Mucosa of rectum (tissue), 2 donors: Measurements from ENCODE around the gene DUSP28.

ENCODE experiments used
- H3K27ac ChIP-seq, 2 donors: one replicate each; pipeline ENCODE4 v1.7.0; 2013; ENCODE audit warnings: inconsistent platforms in 2 of 2, low read depth in 2 of 2, low read length in 2 of 2
- H3K27me3 ChIP-seq, 2 donors: one replicate each; pipeline ENCODE4 v1.7.0; 2013; ENCODE audit warnings: low read length in 2 of 2; ENCODE audit not compliant: control insufficient read depth in 2 of 2, insufficient read depth in 2 of 2
- H3K36me3 ChIP-seq, 2 donors: one replicate each; pipeline ENCODE4 v1.7.0; 2013; ENCODE audit warnings: low read length in 2 of 2; ENCODE audit not compliant: control insufficient read depth in 2 of 2, insufficient read depth in 2 of 2
- H3K4me1 ChIP-seq, 2 donors: one replicate each; pipeline ENCODE4 v1.7.0; 2013; ENCODE audit warnings: low read length in 2 of 2, mild to moderate bottlenecking in 1 of 2; ENCODE audit not compliant: control insufficient read depth in 2 of 2, insufficient read depth in 2 of 2
- H3K4me3 ChIP-seq, 2 donors: one replicate each; pipeline ENCODE4 v1.7.0; 2013; ENCODE audit warnings: low read length in 2 of 2
- H3K9ac ChIP-seq, 2 donors: one replicate each; pipeline ENCODE4 v1.7.0; 2013; ENCODE audit warnings: low read length in 2 of 2, low read depth in 1 of 2, mild to moderate bottlenecking in 1 of 2
- H3K9me3 ChIP-seq, 2 donors: one replicate each; pipeline ENCODE4 v1.7.0; 2013; ENCODE audit warnings: low read length in 2 of 2; ENCODE audit not compliant: control insufficient read depth in 2 of 2
- donor health status: healthy.
- donor health status: Normal muscosa, but diverticular disease.

Gene DUSP28

DNA sequence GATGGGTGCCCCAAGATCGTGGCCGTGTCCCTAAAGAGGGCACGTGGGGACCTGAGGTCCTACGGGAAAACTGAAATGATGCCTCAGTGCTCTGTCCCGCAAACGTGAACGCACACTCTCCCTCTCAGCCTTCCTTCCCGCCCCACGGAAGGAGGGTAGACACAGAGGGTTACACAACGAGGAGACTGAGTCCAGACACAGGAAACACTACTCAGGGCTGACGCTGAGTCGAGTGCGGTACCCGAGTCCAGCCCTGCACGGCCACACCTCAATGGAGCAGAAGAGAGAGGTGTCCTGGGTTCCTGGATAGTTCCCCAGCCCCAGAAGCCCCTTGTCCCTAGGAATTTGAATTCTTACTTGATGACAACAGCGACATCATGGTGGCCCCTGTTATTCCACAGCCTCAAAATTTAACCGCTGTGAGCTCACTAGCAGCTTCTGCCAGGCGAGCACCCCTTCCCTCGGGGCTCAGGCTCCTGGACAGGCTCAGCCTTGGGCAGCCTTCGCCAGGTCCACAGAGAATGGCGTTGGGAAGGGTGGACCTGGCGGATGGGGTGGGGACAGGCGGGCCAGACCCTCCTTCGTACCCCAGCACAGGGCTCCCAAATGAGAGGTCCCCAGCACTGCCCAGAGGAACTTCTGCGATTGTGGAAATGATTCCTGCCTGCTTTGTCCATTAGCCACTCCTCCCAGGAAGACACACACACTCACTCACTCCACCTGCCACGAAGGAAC is 7.1 kb downstream of the DUSP28 start:
- H3K4me1 ChIP-seq: peaks cover 55 to 63% of the 10 kb centered on the region in 2 donors
- H3K36me3 ChIP-seq: peaks cover 0 to 2% of the 10 kb centered on the region in 2 donors
- no peaks in the 10 kb centered on the region for H3K27me3 ChIP-seq
- H3K9me3 ChIP-seq: no peaks in the 10 kb centered on the region
- H3K4me3 ChIP-seq: peak overlapping the region; percentile 66 to 80
- peak overlapping the region; percentile 81 to 88 for H3K9ac ChIP-seq
- peak overlapping the region; percentile 99 for H3K27ac ChIP-seq

DNA sequence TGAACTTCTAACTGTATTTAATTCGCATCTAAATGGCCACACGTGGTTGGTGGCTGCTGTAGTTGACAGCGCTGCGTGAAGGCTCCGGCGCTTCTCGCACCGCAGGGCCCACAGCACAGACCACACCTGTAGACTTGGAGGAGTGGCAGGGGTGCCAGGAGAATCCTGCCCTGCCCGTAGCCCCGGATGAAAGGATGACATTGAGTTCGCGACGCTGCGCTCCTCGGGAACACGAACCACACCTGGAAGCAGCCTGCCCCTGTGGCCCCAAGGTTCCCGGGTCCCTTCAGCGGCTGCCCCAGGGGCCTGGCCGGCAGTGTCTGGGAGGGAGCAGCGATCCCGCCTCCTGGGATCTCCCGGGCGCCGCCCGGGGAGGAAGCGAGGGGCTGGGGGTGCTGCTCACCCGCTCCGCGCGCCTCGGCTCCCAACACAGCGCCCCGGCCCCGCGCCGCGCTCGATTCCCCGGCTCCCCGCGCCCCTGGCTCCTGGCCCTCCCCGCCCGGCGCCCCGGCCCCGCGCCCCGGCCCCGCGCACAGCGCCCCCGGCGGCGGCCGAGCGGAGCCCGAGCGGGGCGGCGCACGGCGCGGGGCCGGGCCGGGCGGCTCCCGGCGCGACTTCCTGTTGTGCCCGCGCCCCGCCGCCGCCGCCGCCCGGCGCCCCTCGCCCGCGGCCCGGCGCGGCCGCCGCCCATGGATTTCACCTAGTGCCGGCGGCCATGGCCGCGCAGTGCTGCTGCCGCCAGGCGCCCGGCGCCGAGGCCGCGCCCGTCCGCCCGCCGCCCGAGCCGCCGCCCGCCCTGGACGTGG is 7.9 kb downstream of the DUSP28 start, which contains the start of gene RNPEPL1:
RNPEPL1 (plus strand) TSS at position 613 of the 806 bp plus-strand sequence; CDS start at position 716, 103 bp downstream.
- peak within 1 kb of the TSS; percentile 99 for H3K27ac ChIP-seq
- H3K9me3 ChIP-seq: no peaks in the 10 kb centered on the region
- H3K9ac ChIP-seq: peak within 1 kb of the TSS; percentile 81 to 88
- peaks cover 0 to 2% of the 10 kb centered on the region in 2 donors for H3K36me3 ChIP-seq
- H3K4me3 ChIP-seq: peak within 1 kb of the TSS; percentile 83 to 88
- peaks cover 49 to 60% of the 10 kb centered on the region in 2 donors for H3K4me1 ChIP-seq
- H3K27me3 ChIP-seq: no peaks in the 10 kb centered on the region

DNA sequence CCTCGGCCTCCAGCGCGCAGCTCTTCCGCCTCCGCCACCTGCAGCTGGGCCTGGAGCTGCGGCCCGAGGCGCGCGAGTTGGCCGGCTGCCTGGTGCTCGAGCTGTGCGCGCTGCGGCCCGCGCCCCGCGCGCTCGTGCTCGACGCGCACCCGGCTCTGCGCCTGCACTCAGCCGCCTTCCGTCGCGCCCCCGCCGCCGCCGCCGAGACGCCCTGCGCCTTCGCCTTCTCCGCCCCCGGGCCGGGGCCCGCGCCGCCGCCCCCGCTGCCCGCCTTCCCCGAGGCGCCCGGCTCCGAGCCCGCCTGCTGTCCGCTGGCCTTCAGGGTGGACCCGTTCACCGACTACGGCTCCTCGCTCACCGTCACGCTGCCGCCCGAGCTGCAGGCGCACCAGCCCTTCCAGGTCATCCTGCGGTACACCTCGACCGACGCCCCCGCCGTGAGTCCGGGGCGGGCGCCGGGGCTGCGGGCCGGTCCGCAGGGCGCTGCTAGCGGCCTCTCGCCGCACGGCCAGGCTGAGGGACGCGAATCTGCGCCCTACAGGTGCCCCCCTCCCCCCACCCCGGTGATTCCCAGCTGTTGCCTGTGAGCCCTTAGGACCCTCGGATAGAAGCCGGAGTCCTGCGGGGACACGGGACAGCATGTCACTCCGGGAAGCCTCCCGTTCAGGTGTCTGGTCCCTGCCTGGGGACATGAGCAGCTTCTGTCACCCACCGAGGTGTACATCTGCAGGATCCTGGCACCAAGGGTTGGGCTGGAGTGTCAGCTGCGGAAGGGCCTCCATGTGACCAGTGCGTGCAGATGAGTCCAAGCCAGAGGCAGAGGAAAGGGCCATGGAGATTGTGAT is 8.7 kb downstream of the DUSP28 start:
- Histone ChIP-seq H3K27ac (peak overlapping the region; percentile 56 to 84), H3K9me3 (no peaks in the 10 kb centered on the region), H3K4me1 (peaks cover 49 to 60% of the 10 kb centered on the region in 2 donors)

GRCh38 chr2:240569523-240569997 is 9.4 kb downstream of the DUSP28 start:
- H3K4me3 ChIP-seq: peak overlapping the region; percentile 83 to 88
- H3K27ac ChIP-seq: peak overlapping the region in 1 of 2 donors; percentile 84
- no peaks in the 10 kb centered on the region for H3K9me3 ChIP-seq
- no peaks in the 10 kb centered on the region for H3K27me3 ChIP-seq
- H3K4me1 ChIP-seq: peaks cover 48 to 55% of the 10 kb centered on the region in 2 donors
- H3K9ac ChIP-seq: peak overlapping the region; percentile 68 to 74
- peaks cover 8 to 9% of the 10 kb centered on the region in 2 donors for H3K36me3 ChIP-seq

More for the DNA sequence above, 8.7 kb downstream of the DUSP28 start:
- Histone ChIP-seq H3K27me3 (no peaks in the 10 kb centered on the region), H3K4me3 (peak overlapping the region; percentile 83 to 88), H3K9ac (peak overlapping the region; percentile 68 to 74), H3K36me3 (peaks cover 1 to 3% of the 10 kb centered on the region in 2 donors)

DNA sequence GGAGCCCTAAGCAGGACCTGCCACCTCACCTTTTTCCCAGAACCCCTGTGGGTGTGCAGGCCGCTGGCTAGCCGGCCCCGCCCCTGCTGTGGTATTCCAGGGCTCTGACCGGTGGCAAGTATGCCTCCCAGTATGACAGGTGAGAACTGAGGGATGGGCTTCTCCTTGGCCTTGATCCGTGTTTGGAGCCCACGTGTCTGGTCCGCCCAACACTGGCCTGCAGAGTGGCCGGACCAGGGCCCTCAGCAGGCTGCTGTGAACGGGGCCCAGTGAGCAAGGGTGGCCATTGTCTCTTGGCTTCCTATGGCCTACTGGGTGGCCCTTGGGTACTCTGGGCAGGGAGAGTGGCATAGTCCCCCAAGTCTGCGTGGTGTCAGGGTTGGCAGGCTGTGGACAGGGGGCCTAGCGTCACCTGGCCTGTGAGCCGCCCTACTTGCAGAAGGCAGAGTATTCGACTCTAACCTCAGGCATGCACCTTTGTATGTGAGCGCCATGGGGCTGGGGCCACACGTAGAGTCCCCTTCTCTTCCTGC is 9.9 kb downstream of the DUSP28 start:
- H3K36me3 ChIP-seq: peaks cover 13 to 15% of the 10 kb centered on the region in 2 donors
- no peaks in the 10 kb centered on the region for H3K27me3 ChIP-seq
- H3K27ac ChIP-seq: no peak overlapping the region
- H3K9me3 ChIP-seq: no peaks in the 10 kb centered on the region
- H3K4me1 ChIP-seq: peaks cover 43 to 50% of the 10 kb centered on the region in 2 donors
- peak overlapping the region; percentile 83 to 88 for H3K4me3 ChIP-seq
- H3K9ac ChIP-seq: no peak overlapping the region

GRCh38 chr2:240570531-240571313 is 10.6 kb downstream of the DUSP28 start:
- no peaks in the 10 kb centered on the region for H3K27me3 ChIP-seq
- no peak overlapping the region for H3K27ac ChIP-seq
- peaks cover 20 to 21% of the 10 kb centered on the region in 2 donors for H3K36me3 ChIP-seq
- H3K9me3 ChIP-seq: no peaks in the 10 kb centered on the region
- H3K4me1 ChIP-seq: peaks cover 37 to 43% of the 10 kb centered on the region in 2 donors
- H3K9ac ChIP-seq: no peak overlapping the region
- H3K4me3 ChIP-seq: peak overlapping the region in 1 of 2 donors; percentile 88

GRCh38 chr2:240571314-240571973 is 11.3 kb downstream of the DUSP28 start:
- Histone ChIP-seq H3K4me3 (no peak overlapping the region), H3K27me3 (no peaks in the 10 kb centered on the region), H3K36me3 (peaks cover 22 to 25% of the 10 kb centered on the region in 2 donors), H3K9me3 (no peaks in the 10 kb centered on the region), H3K4me1 (peaks cover 31 to 37% of the 10 kb centered on the region in 2 donors), H3K27ac (no peak overlapping the region), H3K9ac (no peak overlapping the region)

- Histone ChIP-seq H3K9me3 (no peaks in the 10 kb centered on the region), H3K4me3 (no peak overlapping the region), H3K36me3 (peaks cover 29% of the 10 kb centered on the region in 2 donors), H3K27ac (no peak overlapping the region), H3K9ac (no peak overlapping the region), H3K4me1 (peaks cover 23 to 28% of the 10 kb centered on the region in 2 donors), H3K27me3 (no peaks in the 10 kb centered on the region)
Measured at GRCh38 chr2:240572141-240573031, 12.2 kb downstream of the DUSP28 start.
